CD14-positive monocyte (primary cell): ENCODE measurements around the gene ANXA1. TPM values are rescaled to one million over a fixed set of nuclear protein-coding genes. Genes with fewer than 3 reads are reported as not detected.

Source experiments
- DNase-seq, 3 donors: peaks; one replicate each; pipeline ENCODE4 v3.0.0-alpha.2; 2011 to 2022
- H2AFZ ChIP-seq: 2 replicates; pipeline ENCODE4 v1.6.0; 2012; ENCODE audit warnings: mild to moderate bottlenecking, low read depth, low read length, inconsistent platforms; ENCODE audit not compliant: insufficient read depth, poor library complexity, severe bottlenecking
- H3K27ac ChIP-seq, 2 donors: 1 replicate in 1 of 2; 2 replicates in 1 of 2; pipeline ENCODE4 v1.5.1; 2012 to 2013; ENCODE audit warnings: low read length in 2 of 2, control low read depth in 1 of 2, inconsistent platforms in 1 of 2, low read depth in 1 of 2, mild to moderate bottlenecking in 1 of 2
- H3K27me3 ChIP-seq, 2 donors: one replicate each; pipeline versions ENCODE4 v1.6.0 to v1.6.1; 2011 to 2013; ENCODE audit warnings: low read length in 2 of 2; ENCODE audit not compliant: control insufficient read depth in 2 of 2, insufficient read depth in 2 of 2
- H3K36me3 ChIP-seq, 2 donors: replicated peaks in 1 of 2; 1 replicate in 1 of 2; 2 replicates in 1 of 2; pipeline versions ENCODE4 v1.5.1 to v1.6.1; 2012 to 2013; ENCODE audit warnings: low read length in 2 of 2, control low read depth in 1 of 2, inconsistent platforms in 1 of 2, mild to moderate bottlenecking in 1 of 2; ENCODE audit not compliant: insufficient read depth in 2 of 2, control insufficient read depth in 1 of 2
- H3K4me1 ChIP-seq, 2 donors: 1 replicate in 1 of 2; 2 replicates in 1 of 2; pipeline versions ENCODE4 v1.5.1 to v1.6.1; 2012 to 2013; ENCODE audit warnings: low read length in 2 of 2, control low read depth in 1 of 2, inconsistent platforms in 1 of 2, mild to moderate bottlenecking in 1 of 2, moderate library complexity in 1 of 2; ENCODE audit not compliant: insufficient read depth in 2 of 2, control insufficient read depth in 1 of 2
- H3K4me2 ChIP-seq: replicated peaks from 2 replicates; pipeline ENCODE3; 2012; ENCODE audit warnings: low read length, moderate library complexity, mild to moderate bottlenecking; ENCODE audit not compliant: poor library complexity, severe bottlenecking; ENCODE audit errors: extremely low read depth
- H3K4me3 ChIP-seq, 3 experiments: fragments of 200-600 bp in 1 of 3; sonication (generic) in 1 of 3; replicated peaks in 1 of 3; 1 replicate in 2 of 3; 2 replicates in 1 of 3; pipeline ENCODE4 v1.5.1; 2011 to 2013; ENCODE audit warnings: low read length in 3 of 3, mild to moderate bottlenecking in 3 of 3, control low read depth in 2 of 3, low read depth in 2 of 3, inconsistent platforms in 1 of 3, moderate library complexity in 1 of 3
- H3K79me2 ChIP-seq: 2 replicates; pipeline ENCODE4 v1.6.0; 2012; ENCODE audit warnings: mild to moderate bottlenecking, control low read depth, inconsistent platforms, low read length, moderate library complexity; ENCODE audit not compliant: insufficient read depth
- H3K9ac ChIP-seq: 2 replicates; pipeline ENCODE4 v1.6.0; 2017; ENCODE audit warnings: low read length, mild to moderate bottlenecking; ENCODE audit not compliant: insufficient read depth, poor library complexity, severe bottlenecking
- H3K9me3 ChIP-seq, 2 donors: replicated peaks in 1 of 2; 1 replicate in 1 of 2; 2 replicates in 1 of 2; pipeline versions ENCODE4 v1.5.1 to v1.6.1; 2012 to 2013; ENCODE audit warnings: low read length in 2 of 2, control low read depth in 1 of 2; ENCODE audit not compliant: control insufficient read depth in 1 of 2, insufficient read depth in 1 of 2
- H4K20me1 ChIP-seq: 2 replicates; pipeline ENCODE4 v1.6.0; 2012; ENCODE audit warnings: mild to moderate bottlenecking, low read length, control low read depth, moderate library complexity; ENCODE audit not compliant: insufficient read depth
- H3K27ac Mint-ChIP-seq, 7 donors: one replicate each; pipeline ENCODE4 v1.8.0; 2020; ENCODE audit warnings: mild to moderate bottlenecking in 7 of 7, mixed read lengths in 7 of 7, moderate library complexity in 6 of 7, inconsistent platforms in 2 of 7
- H3K27me3 Mint-ChIP-seq, 3 donors: one replicate each; pipeline ENCODE4 v1.8.0; 2021 to 2022; ENCODE audit warnings: low read depth in 3 of 3, mild to moderate bottlenecking in 3 of 3, mixed read lengths in 3 of 3, moderate library complexity in 3 of 3, inconsistent platforms in 1 of 3
- H3K36me3 Mint-ChIP-seq, 2 donors: one replicate each; pipeline ENCODE4 v1.8.0; 2020; ENCODE audit warnings: mixed read lengths in 2 of 2, inconsistent platforms in 1 of 2, mild to moderate bottlenecking in 1 of 2
- H3K4me1 Mint-ChIP-seq: one replicate; pipeline ENCODE4 v1.8.0; 2020; ENCODE audit warnings: mild to moderate bottlenecking, mixed read lengths
- H3K4me3 Mint-ChIP-seq, 2 donors: one replicate each; pipeline ENCODE4 v1.8.0; 2020; ENCODE audit warnings: mild to moderate bottlenecking in 2 of 2, mixed read lengths in 2 of 2, moderate library complexity in 1 of 2
- H3K9me3 Mint-ChIP-seq, 7 donors: one replicate each; pipeline ENCODE4 v1.8.0; 2020 to 2022; ENCODE audit warnings: mixed read lengths in 7 of 7, mild to moderate bottlenecking in 6 of 7, moderate library complexity in 6 of 7, inconsistent platforms in 2 of 7
- CTCF ChIP-seq: fragments of 200-600 bp; IDR thresholded peaks from one replicate; pipeline ENCODE4 v1.8.0; 2022; ENCODE audit warnings: antibody characterized with exemption, mild to moderate bottlenecking
- WGBS: methylation state at CpG from one replicate; pipeline ENCODE4 v1.1.5; 2013; ENCODE audit warnings: missing lambda C conversion rate; ENCODE audit not compliant: insufficient coverage; 5-methylcytosine and 5-hydroxymethylcytosine counted together
- intact Hi-C, 2 donors: fragments of 100-400 bp; cut with micrococcal nuclease; formaldehyde crosslinking; loops; one replicate each; pipeline versions ENCODE4 v1.15.0 to v1.15.1; 2023
- polyA plus RNA-seq, 3 donors: library from polyadenylated mRNA; depleted of rRNA in 1 of 3; unstranded in 2 of 3; stranded (reverse) in 1 of 3; fragments of 300-500 nt in 2 of 3; fragments of >200 nt in 1 of 3; fragmentation: Illumina TruSeq in 2 of 3; gene quantifications; 1 replicate in 2 of 3; 2 replicates in 1 of 3; pipeline ENCODE4 v1.2.3, GENCODE V29; 2012 to 2021

Gene ANXA1
- polyA plus RNA-seq, 3 donors: 992 to 1,546 (median 1,157) TPM

GRCh38 chr9:73180403-73180802, 28.7 kb downstream of the ANXA1 start:
- H3K27ac ChIP-seq: no peak overlapping the region
- H4K20me1 ChIP-seq: no peaks in the 10 kb centered on the region
- no peak overlapping the region for H3K4me3 Mint-ChIP-seq
- no peaks in the 10 kb centered on the region for H3K79me2 ChIP-seq
- no peak overlapping the region for H3K9ac ChIP-seq
- no peak overlapping the region for H3K27ac Mint-ChIP-seq
- H2AFZ ChIP-seq: no peak overlapping the region
- no peaks in the 10 kb centered on the region for H3K4me1 ChIP-seq
- peaks cover 0 to 2% (median 0%) of the 10 kb centered on the region in 7 donors for H3K9me3 Mint-ChIP-seq
- H3K4me2 ChIP-seq: no peak overlapping the region
- no peak for DNase-seq
- no CpG with 5 or more reads among the region's 1 CpG for WGBS
- intact Hi-C loops: loop anchor here in 1 of 2 donors (5.0 kb wide), 1 partner anchor 73 kb away; no protein-coding TSS in a partner anchor
- TF ChIP-seq CTCF: no peak
- H3K27me3 Mint-ChIP-seq: peaks cover 0 to 3% (median 0%) of the 10 kb centered on the region in 3 donors
- no peaks in the 10 kb centered on the region for H3K4me1 Mint-ChIP-seq
- no peak overlapping the region for H3K4me3 ChIP-seq
- no peaks in the 10 kb centered on the region for H3K27me3 ChIP-seq
- H3K9me3 ChIP-seq: no peaks in the 10 kb centered on the region
- no peaks in the 10 kb centered on the region for H3K36me3 ChIP-seq
- H3K36me3 Mint-ChIP-seq: no peaks in the 10 kb centered on the region

GRCh38 chr9:73182928-73183327, 31.3 kb downstream of the ANXA1 start:
- Histone ChIP-seq H3K4me1 (no peaks in the 10 kb centered on the region), H2AFZ (no peak overlapping the region), H3K36me3 (no peaks in the 10 kb centered on the region), H3K27me3 (no peaks in the 10 kb centered on the region), H3K9ac (no peak overlapping the region), H3K9me3 (no peaks in the 10 kb centered on the region), H3K27ac (no peak overlapping the region), H4K20me1 (no peaks in the 10 kb centered on the region), H3K4me2 (no peak overlapping the region), H3K4me3 (no peak overlapping the region), H3K79me2 (no peaks in the 10 kb centered on the region)
- H3K27ac Mint-ChIP-seq: no peak overlapping the region
- no peak for TF ChIP-seq CTCF
- H3K36me3 Mint-ChIP-seq: no peaks in the 10 kb centered on the region
- H3K4me3 Mint-ChIP-seq: no peak overlapping the region
- DNase-seq: no peak
- intact Hi-C loops: loop anchor here in 1 of 2 donors (5.0 kb wide), 1 partner anchor 76 kb away; no protein-coding TSS in a partner anchor
- H3K27me3 Mint-ChIP-seq: peaks cover 0 to 3% (median 0%) of the 10 kb centered on the region in 3 donors
- H3K4me1 Mint-ChIP-seq: no peaks in the 10 kb centered on the region
- no CpG with 5 or more reads among the region's 1 CpG for WGBS
- peaks cover 0 to 6% (median 0%) of the 10 kb centered on the region in 7 donors for H3K9me3 Mint-ChIP-seq
